GM18867 (cell line): ENCODE results near the gene TUFM.
"Not testable (repeated sequence)": the region's sequence is repeated elsewhere in the genome, so short reads cannot be mapped to it uniquely, and the experiment has no call there.

Source experiments
- ATAC-seq: cut with Tn5 transposase; IDR thresholded peaks from one replicate; pipeline ENCODE4 v1.9.1; 2021; ENCODE audit warnings: mild to moderate bottlenecking, moderate library complexity; ENCODE audit not compliant: unreplicated experiment

TUFM gene

GRCh38 chr16:28846080-28846932, at the start of gene TUFM:
Gene TUFM (minus strand): TSS chr16:28846348. CDS start chr16:28846269, 79 bp downstream.
- ATAC-seq = peak; percentile 88

GRCh38 chr16:28895609-28896008, 49.5 kb upstream of the TUFM start:
- ATAC-seq = no peak

GRCh38 chr16:28893291-28893690, 47.1 kb upstream of the TUFM start:
- no peak for ATAC-seq

- ATAC-seq = no peak
Observed at GRCh38 chr16:28891964-28892890, 46.1 kb upstream of the TUFM start.

GRCh38 chr16:28890355-28890754, 44.2 kb upstream of the TUFM start:
- ATAC-seq = not testable (repeated sequence)

GRCh38 chr16:28886945-28887344, 40.8 kb upstream of the TUFM start:
- ATAC-seq = no peak

GRCh38 chr16:28884045-28884444, 37.9 kb upstream of the TUFM start:
- ATAC-seq = no peak

GRCh38 chr16:28883221-28883996, 37.3 kb upstream of the TUFM start:
- ATAC-seq = no peak

GRCh38 chr16:28882551-28883160, 36.5 kb upstream of the TUFM start:
- ATAC-seq = no peak

GRCh38 chr16:28881565-28881964, 35.4 kb upstream of the TUFM start:
- ATAC-seq = not testable (repeated sequence)

GRCh38 chr16:28880955-28881354, 34.8 kb upstream of the TUFM start:
- ATAC-seq = no peak

- no peak for ATAC-seq
Observed at GRCh38 chr16:28880589-28880915, 34.4 kb upstream of the TUFM start.

GRCh38 chr16:28879841-28880588, 33.9 kb upstream of the TUFM start:
- ATAC-seq = peak; percentile 83

GRCh38 chr16:28879261-28879840, 33.2 kb upstream of the TUFM start:
- ATAC-seq = peak; percentile 33

GRCh38 chr16:28878083-28878926, 32.2 kb upstream of the TUFM start, which contains the start of gene ATP2A1:
Gene ATP2A1 (plus strand): TSS chr16:28878488. CDS start chr16:28878672, 184 bp downstream.
- ATAC-seq = no peak

GRCh38 chr16:28877655-28878000, 31.5 kb upstream of the TUFM start:
- no peak for ATAC-seq

GRCh38 chr16:28876973-28877654, 31.0 kb upstream of the TUFM start:
- no peak for ATAC-seq

GRCh38 chr16:28876019-28876659, 30.0 kb upstream of the TUFM start:
- ATAC-seq = no peak
